Choroid plexus epithelial cell (primary cell): Measurements from ENCODE around the gene CHMP4B.
"Not testable (repeated sequence)": the region's sequence is repeated elsewhere in the genome, so short reads cannot be mapped to it uniquely, and the experiment has no call there.

ENCODE experiments used
- DNase-seq: peaks from one replicate; pipeline ENCODE4 v3.0.0-alpha.2; 2010; ENCODE audit warnings: low read depth
- H3K4me3 ChIP-seq: 2 replicates; pipeline ENCODE4 v1.5.1; 2011; ENCODE audit warnings: low read depth, mild to moderate bottlenecking, control low read depth, low read length, moderate library complexity
- CTCF ChIP-seq: conservative IDR thresholded peaks from 2 replicates; pipeline ENCODE4 v1.5.1; 2011; ENCODE audit warnings: low read depth, mild to moderate bottlenecking, control low read depth, inconsistent platforms, low read length, moderate library complexity

The CHMP4B gene

GRCh38 chr20:33789109-33789857 is 21.9 kb upstream of the CHMP4B start:
- H3K4me3 ChIP-seq = no peak overlapping the region
- peak; percentile 94 for DNase-seq
- TF ChIP-seq CTCF = no peak

- no peak overlapping the region for H3K4me3 ChIP-seq
- no peak for DNase-seq
- no peak for TF ChIP-seq CTCF
These were observed 21.3 kb upstream of the CHMP4B start for GRCh38 chr20:33789858-33790182.

GRCh38 chr20:33790566-33790965 is 20.6 kb upstream of the CHMP4B start:
- no peak for DNase-seq
- no peak for TF ChIP-seq CTCF
- no peak overlapping the region for H3K4me3 ChIP-seq

GRCh38 chr20:33791021-33791420 is 20.1 kb upstream of the CHMP4B start:
- no peak for DNase-seq
- no peak overlapping the region for H3K4me3 ChIP-seq
- TF ChIP-seq CTCF = no peak

GRCh38 chr20:33791540-33791939 is 19.6 kb upstream of the CHMP4B start:
- TF ChIP-seq CTCF = no peak
- no peak for DNase-seq
- no peak overlapping the region for H3K4me3 ChIP-seq

- peak; percentile 86 for TF ChIP-seq CTCF
- H3K4me3 ChIP-seq = no peak overlapping the region
- DNase-seq = peak; percentile 49
These were observed 19.1 kb upstream of the CHMP4B start for GRCh38 chr20:33791959-33792597.

GRCh38 chr20:33792598-33792989 is 18.6 kb upstream of the CHMP4B start:
- H3K4me3 ChIP-seq, DNase-seq: not testable (repeated sequence)
